Medulla oblongata (tissue), 1 donor: ENCODE results near the gene MORN1.

Source experiments
- DNase-seq: peaks from one replicate; pipeline ENCODE4 v3.0.0-alpha.2; 2015; ENCODE audit errors: extremely low spot score

Gene MORN1

DNA sequence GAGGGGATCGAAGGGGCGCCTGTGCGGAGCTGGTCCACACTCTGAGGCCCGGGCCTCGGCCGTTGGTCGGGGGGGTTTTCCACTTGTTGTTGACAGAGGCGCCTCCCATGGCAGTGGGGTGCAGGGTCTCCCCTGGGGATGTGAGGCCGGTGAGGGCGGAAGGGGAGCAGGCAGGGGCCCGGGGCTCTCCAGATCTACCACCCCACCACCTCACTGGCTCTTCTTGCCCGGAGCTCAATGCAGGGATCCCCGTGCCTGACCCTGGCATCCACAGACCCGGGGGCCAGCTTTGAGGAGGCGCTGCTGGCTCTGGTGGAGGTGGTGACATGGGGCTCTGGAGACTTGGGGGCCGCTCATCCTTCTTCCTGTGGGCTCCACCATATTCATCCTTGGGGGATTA lies 28.1 kb upstream of the MORN1 start:
- DNase-seq = no peak

DNA sequence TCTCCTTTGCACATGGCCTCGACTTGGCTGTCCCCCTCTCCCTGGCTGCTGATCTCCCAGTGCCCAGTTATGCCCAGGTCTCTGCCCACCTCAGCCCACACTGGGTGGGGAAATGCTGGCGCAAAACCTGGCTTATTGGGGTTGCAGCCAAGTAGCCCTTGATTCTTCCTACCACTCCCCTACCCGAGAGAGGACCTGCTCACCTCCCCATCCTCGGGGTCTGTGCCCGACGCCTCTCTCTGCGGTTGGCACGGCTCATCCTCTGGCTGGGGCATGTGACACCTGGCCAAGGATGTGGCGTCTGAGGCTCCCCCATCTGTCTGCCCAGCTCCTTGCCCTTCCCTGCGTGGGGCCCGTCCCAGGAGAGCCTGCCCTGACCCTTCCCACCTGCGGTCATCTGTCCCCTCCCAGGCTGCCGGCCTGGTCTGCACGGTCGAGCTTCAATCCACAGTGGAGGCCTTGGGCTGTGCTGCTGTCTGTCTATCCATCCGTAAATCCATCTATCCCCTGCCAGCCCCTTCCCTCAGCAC lies 27.5 kb upstream of the MORN1 start:
- no peak for DNase-seq

DNA sequence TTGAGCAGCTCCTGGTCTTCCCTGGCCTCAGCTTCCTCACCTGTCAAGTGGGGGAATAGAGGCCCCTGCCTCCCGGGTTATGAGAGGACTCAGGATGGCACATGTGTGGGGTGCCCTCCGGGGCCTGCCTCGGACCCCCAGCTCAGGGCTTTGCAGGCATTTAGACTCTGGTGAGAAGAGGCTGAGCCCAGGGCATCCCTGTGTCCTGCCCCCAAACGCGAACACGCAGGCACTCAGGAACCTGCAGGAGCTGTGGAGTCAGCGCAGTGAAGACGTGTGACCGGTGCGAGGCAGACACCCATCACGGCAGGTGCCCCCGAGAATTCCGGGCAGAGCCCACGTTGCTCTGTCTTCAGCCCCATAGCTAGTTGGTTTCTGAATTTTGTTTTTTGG lies 26.5 kb upstream of the MORN1 start:
- DNase-seq = no peak

GRCh38 chr1:2417083-2417832 lies 25.9 kb upstream of the MORN1 start:
- no peak for DNase-seq

- no peak for DNase-seq
Measured at GRCh38 chr1:2416403-2416802, 25.0 kb upstream of the MORN1 start.

DNA sequence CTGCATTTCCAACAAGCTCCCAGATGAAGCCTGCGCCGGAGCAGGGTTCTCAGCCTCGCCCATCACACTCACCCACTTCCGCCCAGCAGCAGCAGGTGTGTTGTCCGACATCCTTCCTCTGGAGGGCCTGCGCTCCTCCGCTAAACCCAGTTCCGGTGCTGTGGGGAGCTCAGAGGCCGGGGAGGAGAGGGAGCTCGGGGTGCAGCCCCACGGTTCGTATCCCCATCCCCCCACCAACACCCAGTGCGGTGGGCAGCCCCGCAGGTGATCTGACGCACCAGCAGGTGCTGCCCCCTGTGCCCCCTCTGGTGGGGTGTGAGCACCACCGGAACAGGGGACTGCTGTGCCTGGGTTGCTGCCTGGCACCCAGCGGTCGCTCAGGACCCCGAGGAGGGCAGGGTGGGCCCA lies 24.5 kb upstream of the MORN1 start:
- no peak for DNase-seq

DNA sequence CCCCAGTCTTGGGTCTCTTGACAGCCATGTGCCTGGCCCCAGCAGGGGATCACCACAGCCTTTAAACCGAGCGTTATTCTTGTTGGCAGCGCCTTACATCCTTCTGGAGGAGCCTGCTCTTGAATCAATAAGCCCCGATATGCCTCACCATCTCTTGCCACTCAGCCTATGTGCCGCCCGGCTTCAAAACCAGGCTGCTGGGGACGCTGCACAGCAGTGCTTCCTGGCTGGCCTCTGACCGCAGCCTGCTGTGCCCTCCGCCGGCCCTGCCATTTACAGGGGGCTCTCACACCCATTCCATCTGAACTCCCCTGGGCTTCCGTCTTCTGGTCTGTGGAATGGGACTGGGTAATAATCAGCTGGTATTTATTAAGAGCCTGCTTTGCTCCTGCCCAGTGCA lies 24.0 kb upstream of the MORN1 start:
- no peak for DNase-seq

DNA sequence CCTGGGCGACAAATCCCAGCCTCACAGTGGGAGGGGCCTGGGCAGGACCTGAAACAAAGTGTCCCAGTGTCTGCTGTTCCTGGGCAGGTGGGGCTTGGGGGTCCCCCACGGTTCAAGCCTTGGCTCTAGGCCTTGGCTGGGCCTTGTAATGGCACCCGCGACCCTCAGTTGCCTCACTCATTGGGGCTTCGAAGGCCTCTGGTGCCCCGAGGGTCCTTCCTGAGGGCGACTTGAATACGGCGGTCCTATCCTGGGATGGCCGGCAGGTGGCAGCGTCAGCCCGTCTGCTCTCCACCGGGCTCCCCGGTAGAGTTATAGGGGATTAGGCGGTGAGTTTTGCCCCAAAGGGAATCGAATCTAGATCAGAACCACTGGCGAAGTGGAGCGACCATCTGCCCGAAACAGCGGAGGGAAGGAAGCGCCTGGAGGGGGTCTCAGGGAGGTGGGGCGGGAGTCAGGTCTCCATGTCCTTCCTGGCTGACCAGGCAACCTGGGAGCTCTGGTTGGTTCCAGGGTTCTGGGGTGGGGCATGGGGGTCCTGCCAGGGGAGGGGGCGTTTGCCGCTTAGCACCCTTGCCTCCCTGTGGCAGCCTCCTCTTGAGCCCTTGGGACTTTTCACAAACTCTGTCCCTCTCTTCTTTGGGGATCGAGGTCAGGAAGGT lies 23.1 kb upstream of the MORN1 start:
- peak; percentile 76 for DNase-seq

DNA sequence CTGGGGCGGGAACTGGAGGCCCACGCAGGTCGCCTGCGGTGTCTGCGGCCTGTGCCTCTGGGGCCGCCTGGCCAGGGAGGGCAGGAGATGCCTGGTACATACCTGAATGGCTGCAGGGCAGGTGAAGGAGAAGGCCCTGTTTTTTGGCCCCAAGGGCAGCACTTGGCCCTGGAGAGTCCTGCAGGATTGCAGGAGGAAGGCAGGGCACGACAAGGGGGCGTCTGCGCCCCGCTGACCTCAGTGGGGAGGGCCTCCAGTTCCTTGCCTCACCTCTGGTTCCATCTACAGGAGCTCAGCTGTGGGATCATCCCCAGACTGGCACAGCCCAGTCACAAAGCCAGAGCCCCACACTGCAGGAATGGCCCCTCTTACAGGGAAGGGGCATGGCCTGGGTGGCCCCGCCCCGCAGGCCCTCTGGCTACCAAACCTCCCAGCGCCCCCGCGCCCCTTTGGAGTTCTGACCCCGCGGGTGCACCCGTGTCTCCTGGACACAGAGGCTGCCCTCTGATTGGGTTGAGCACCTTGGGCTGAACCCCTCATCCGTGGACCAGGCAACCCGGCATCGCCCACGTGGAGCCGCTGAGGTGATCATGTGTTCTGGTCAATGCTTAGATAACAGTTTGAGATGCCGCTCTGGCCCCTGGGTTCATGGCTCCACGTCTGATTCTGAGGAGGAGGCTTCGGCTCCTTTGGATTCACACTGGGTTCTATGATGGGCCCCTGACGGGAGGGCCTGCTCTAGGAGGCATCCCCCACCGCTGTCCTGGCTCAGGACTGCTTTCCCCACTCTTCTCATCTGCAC lies 22.3 kb upstream of the MORN1 start:
- no peak for DNase-seq

DNA sequence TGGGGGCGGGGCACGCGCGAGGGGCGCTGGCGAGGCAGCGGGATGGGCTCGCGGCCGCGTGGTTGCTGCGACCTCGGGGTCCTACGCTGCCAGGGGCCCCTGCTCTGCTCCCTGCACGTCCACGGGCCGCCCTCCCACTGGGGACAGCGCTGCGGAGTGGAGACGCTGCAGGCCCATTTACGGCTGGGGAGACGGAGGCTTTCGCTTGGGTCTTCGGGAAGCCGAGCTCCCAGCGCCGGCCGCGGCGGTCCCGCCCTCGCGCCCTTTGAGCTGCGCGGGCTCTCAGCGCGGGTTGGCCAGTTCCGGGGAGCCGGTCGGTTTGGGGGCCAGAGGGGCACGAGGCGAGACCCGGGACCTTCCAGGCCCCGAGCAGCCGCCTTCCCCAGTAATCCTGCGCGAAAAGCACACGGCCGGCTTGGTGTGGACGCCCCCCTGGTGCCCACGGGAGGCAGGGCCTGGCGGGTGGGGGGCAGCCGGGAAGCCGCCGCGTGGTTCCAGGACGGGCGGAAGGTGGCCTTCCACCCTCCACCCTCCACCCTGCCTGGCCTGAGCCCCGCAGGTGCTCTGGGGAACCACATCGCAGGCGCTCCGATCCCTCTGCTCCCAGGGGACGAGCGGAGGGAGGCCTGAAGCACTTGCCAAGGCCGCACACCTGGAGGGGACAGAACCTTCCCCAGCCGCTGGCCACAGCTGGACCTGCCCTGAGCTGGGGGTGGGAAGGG lies 21.6 kb upstream of the MORN1 start:
- no peak for DNase-seq

DNA sequence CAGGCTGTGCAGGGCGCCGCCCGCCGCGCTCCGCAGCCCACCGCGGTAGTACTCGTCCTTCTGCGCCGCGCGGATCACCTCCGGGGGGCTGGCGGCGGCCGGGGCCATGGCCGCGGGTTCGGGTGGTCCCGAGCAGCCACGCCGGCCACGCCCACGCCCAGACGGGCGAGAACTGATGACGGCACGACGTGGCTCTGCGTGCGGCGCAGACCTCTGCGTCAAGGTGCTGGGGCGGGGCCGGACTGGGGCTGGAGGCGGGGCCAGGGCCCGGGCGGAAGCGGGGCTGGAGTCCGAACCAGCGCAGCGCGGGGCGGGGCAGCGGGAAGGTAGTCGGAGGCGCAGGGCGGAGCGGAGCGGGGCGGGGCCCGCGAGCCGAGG lies 21.0 kb upstream of the MORN1 start, which contains the start of gene PEX10:
Gene PEX10, minus strand, starts transcription at position 170 of the 378 bp plus-strand sequence. Its CDS starts 62 bp downstream, at position 108.
- peak; percentile 95 for DNase-seq

- no peak for DNase-seq
Measured at GRCh38 chr1:2411801-2412394, 20.5 kb upstream of the MORN1 start.

DNA sequence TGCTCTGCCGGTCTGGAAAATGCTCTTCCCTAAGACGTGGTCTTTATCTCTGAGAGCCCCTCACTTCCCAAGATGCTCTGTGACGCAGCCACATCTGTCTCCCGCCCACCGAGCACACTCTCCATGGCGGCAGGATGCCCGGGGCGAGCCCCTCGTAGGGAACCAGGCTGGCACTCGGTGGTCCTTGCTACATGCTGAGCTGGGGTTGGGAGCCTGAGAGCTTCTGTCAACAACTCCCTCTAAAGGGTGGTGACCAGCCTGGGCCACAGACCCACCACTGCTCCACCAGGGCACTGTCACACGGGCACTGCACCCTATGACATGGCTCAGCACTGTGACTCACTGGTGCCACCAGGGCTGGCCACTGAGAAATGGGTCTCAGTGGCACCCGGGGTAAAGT lies 18.4 kb upstream of the MORN1 start:
- no peak for DNase-seq

- DNase-seq = peak; percentile 37
Measured at GRCh38 chr1:2408859-2409276, 17.5 kb upstream of the MORN1 start.

- no peak for DNase-seq
Measured at GRCh38 chr1:2408456-2408855, 17.1 kb upstream of the MORN1 start.

GRCh38 chr1:2407991-2408275 lies 16.6 kb upstream of the MORN1 start:
- no peak for DNase-seq

GRCh38 chr1:2407166-2407990 lies 16.0 kb upstream of the MORN1 start:
- no peak for DNase-seq

- no peak for DNase-seq
Measured at GRCh38 chr1:2406451-2407041, 15.2 kb upstream of the MORN1 start.

DNA sequence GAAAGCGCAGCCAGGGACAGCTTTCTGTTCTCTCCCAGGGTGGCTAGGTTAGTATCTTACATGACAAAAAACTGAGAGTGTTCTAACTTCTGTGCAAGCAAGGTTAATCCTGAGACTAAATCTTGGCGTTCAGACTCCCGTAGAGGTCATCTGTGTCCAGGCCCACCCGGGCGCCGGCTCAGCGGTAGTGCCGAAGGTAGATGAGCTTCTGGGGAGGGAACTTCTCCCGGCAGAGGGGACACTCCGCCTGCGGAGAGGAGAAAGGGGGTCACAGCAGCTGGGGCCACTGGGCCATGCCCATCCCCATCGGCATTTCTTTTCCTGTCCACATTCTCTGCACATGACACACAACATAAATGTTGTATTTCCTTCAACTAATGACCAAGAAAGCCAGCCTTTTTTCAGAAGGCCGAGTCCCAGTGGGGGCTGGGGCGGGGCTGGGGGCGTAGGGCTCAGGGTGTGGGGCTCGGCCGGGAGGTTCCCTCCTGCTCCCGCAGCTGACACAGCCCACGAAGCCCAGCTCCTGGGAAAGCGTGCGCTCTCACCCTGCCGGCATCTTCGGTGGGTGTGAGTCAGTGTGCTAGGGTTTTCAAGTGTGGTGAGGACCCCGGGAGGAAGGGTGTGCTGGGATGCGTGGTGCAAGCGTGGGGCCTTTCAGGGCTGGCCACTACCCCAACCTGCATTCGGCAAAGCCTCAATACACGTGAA lies 14.4 kb upstream of the MORN1 start:
- no peak for DNase-seq
